HG03280 (cell line): ENCODE results near the gene KCNT2.
"Not testable (repeated sequence)": the region's sequence is repeated elsewhere in the genome, so short reads cannot be mapped to it uniquely, and the experiment has no call there.

Experiments used
- ATAC-seq: cut with Tn5 transposase; IDR thresholded peaks from one replicate; pipeline ENCODE4 v1.9.1; 2021; ENCODE audit warnings: mild to moderate bottlenecking, moderate library complexity; ENCODE audit not compliant: unreplicated experiment

The KCNT2 gene

DNA sequence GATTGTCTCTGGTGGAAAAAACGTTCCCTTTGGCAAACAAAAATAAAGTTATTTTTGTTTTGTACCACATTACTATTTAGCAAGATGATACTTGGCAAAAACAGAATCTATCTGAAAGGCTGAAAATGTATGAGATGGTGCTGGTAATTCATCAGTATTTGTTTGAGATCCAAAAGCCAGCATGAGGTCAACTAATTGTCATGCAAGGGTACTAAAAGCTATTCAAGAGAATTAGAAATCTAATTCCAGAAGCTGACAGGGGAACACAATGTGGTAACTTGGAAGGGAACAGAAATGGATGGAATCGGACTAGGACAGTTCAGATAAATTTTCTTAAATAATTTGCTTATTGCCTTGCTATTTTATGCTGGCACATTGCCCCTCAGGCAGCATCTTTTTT, 263.8 kb downstream of the KCNT2 start:
- ATAC-seq, result no peak

DNA sequence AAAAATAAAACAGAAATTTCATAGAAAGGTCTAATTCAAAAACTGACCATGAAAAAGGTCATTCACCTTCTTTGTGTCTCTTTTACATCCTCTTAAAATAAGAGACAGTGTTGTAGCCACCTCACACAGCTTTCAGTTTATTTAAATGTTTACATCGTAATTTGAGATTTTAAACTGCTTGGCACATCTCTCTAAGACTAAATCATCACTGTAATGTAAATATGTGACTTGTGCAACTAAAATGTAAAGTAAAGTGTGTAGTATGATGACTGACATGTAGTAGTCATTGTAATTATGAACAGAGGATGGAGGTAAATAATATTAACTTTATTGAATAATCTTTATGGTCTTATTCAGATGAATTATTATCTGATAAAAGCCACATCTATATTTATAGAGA, 283.9 kb downstream of the KCNT2 start:
- no peak for ATAC-seq

DNA sequence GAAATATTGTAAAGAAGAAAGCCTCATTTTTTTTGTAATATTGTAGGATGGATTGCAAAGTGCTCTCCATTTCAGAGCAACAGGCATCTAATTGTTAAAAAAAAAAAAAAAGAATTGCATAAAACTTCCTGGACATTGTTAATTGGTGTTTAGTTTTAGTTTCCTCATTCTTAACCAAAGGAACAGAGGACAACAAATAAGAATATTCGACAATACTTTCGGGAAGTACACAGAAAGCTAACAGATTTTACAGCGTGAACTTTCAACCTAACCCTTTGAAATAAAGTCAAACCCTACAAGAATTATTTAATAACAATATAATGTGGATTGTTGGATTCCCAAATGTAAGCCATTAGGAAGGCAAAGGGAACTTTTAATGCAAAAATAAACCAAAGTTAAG, 284.4 kb downstream of the KCNT2 start:
- ATAC-seq, result no peak

DNA sequence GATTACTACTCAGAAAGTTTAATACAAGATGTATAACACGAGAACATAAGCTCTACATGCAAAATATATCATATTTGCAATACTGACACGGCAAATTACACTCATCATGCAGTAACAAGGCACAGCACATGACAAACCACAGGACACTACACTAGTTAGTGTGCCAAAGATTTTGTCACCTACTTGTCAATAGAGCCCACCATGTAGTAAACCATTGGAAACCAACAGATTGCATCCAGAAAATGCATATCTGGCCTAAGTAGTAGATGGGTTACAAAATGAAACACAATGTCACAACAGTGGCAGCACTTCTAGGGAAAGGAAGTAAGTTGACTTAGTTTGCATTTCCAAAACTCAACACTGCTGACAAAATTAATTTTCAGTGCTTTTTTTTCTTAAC, 288.9 kb downstream of the KCNT2 start:
- no peak for ATAC-seq

DNA sequence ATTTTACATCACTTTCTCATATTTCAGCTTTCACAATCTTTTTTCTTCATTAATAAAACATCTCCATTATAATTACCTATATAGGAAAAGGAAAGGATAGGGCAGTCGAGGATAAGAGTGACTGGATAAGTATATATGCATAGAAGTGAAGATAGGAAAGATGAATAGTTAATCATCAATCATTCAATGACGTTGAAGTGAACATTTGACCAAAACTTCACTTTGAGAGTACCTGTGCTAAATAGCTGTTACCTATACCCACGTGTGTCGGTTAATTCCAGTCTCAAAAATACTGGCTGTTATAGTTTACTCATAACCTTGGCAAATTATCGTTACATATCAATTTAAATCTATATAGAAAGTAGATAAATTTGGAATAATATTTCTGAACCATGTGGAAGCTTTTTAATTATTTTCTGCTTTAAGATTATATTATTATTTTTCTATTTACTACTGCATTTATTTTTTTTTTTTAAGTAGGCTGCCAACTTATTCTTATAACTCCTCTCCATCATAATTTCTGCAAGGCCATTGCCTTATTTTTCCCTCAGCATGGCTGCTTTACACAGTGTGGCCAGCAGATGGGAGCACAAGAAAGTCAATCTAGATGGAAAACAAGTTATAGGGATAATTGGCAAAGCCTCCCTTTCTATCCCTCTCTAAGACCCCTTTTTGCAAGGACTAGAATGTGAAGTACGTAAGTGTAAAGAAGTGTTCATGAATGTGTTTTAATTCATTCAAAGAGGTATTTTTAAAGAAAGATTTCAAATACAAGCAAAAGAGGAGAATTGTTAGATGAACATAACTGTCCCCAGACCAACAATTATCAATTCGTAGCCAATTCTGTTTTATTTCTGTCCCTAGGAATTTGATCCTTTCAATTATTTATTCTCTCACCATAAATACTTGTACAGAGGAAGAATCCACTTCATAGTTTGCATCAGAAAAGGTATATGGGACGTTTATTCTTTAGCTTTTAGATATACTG, 290.4 kb downstream of the KCNT2 start:
- no peak for ATAC-seq

DNA sequence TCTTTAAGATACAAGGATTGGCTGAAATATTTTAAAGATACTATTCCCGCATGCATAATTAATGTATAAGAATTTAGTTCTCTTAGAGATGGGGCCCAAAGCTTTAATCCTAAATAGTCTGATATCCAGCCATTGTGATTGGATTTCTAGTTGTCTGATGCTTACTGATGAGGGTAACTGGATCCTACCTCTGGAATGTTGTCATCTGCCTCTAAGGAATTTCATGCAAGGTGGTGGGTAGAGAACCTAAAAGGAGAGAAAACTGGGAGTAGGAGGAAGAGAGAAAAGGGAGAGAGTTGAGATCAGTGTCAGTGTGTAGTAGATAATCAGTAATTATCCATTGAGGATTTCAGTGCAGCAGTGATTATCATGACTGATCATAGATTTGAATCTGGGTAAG, 295.5 kb downstream of the KCNT2 start:
- no peak for ATAC-seq

DNA sequence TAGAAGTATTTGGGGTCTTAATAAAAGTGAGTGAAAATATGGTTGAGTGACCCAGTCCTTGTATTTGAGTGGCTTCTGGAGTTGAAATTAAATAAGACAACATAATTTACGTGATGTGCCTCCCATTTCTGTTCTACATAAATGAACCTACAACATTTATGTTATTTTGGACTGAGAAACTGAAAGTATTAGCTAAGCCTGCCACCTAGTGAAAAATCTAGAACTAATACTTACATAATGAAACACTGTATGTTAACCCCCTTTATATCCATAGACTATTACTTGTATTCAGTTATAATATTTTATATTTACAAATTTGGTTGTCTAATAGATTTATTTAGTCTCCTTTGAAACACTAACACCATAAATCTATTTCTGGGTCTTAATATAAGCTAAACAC, 298.9 kb downstream of the KCNT2 start:
- ATAC-seq, result peak; percentile 54

DNA sequence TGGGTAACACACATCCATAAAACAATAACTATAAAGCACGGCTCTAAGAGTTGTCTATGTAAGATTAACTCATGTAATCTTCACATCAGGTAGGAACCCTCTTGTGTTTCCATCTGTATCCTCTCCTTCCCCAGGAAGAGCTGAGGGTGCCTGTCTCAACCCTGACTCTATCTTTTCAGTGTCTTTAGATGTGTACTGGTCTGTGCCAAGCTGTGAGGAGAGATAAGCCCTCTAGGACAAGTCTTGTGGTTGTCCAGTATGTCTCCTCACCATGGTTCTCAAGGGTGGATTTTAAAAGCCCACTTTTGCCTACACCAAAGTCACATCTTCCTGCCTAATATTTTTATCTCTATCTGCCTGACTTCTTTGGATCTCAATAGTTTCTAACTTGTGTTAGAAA, 300.1 kb downstream of the KCNT2 start:
- ATAC-seq, result no peak

DNA sequence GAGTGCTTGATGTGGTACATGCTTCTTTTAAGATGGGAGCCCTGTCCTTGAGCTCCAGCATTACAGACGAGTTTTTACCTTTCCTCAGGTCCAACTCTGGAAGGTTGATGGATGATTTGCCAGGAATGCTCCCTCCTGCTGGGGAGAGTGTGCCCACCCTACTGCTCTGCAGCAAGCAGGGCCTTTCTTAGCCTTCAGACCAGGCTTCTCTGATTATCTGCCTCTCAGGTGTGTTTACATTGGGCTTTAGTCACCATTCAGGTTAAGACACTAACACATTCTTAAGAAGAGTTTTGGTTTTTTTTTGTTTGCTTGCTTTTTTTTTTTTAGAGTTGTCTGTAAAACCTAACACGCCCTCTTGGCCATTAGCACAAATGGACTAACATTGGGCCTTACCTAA, 301.8 kb downstream of the KCNT2 start:
- no peak for ATAC-seq

DNA sequence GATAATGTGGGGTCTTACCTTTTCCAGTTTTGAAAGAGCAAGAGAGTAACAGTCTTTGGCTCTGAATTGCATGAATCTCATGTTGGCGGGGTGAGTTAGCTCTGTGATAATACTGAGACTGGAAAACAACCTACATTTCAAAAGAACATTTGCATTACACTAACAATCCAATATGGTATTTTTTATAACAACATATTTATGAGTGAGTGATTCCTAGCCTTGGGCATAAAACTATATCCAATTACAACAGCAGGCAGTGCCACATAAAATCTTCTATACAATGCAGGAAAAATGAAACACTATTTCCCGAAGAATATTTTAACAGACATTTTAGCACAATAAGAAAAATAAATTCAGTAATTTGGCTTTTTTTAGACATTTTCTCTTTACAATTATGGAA, 303.0 kb downstream of the KCNT2 start:
- ATAC-seq, result no peak

DNA sequence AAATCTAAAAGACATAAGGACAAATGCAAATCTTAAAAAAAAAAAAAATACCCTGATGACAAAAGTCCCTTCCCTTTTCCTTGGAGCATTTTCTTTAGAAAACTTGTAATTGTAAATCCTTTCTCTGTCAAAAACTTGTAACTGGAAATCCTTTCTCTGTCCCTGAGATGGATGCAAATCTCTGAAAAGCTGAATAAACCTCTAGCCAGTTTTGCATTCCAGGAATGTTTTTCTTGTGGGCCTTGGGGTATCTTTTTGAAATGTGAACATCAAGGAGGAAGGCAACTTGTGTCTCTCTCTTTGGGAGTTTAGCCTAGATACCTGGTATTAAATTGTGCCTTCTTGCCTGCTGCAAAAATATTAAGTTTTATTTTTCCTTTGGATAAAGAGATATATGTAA, 305.3 kb downstream of the KCNT2 start:
- ATAC-seq, result no peak

DNA sequence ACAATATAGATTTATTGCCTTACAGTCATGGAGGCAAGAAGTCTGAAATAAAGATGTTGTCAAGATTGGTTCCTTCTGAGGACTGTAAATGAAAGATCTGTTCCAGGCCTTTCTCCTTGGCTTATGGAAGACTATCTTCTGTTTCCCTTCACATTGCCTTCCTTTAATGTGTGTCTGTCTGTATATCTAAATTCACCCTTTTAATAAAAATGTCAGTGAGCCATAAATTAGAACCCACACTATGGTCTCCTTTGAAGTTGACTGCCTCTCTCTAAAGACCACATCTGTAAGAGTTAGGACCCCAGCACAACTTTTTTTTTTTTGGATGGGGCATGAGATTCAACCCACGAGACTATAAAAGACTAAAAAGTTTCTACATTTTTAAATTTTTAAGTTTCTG, 305.8 kb downstream of the KCNT2 start:
- no peak for ATAC-seq

DNA sequence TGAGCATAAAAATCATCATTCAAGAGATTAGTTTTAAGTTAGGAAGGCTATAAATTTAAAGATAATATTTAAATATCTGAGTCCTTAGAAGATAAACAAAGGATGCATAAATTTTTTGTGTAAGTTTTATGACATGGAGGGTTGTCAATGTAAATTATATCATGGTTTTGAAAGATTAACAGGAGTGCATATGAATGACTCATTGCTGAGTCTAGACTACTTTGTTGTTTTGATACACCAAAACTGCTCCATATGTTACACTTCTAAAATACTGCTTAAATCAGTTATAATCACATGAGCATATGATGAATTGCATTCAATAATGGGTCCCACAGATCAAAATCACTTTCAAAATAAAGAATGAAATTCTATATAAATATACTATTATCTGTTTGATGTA, 312.5 kb downstream of the KCNT2 start:
- ATAC-seq, result no peak

DNA sequence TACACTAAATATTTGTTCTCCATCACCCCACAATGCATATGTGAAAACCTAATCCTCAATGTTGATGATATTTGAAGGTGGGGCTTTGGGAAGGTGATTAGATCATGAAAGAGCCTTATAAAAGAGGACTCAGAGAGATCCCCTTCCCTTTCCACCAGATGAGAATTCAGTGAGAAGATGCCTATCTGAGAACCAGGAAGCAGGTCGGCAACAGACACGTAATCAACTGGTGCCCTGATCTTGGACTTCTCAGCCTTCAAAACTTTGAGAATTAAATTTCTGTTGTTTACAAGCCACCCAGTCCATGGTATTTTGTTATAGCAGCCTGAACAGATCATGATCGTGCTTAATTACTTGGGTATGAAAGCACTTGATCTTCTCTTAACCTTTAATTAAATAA, 329.4 kb downstream of the KCNT2 start:
- ATAC-seq, result no peak

DNA sequence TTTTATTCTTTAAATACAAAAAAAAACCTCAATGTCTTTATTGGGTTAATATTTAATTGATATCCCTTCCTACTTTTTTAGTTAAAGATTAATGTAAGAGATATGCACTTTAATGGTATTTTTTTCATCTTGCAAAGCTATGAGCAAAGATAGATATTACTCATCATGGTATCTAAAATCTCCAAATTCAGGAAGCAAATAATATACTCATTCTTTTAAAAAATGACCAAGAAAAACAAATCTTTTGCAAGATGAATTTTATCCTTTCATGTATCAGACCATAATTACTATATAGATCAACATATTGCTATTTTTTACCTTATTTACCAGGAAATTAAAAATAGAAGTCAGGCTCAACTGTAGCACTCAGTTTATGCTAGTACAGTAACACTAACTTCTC, 330.4 kb downstream of the KCNT2 start:
- no peak for ATAC-seq

DNA sequence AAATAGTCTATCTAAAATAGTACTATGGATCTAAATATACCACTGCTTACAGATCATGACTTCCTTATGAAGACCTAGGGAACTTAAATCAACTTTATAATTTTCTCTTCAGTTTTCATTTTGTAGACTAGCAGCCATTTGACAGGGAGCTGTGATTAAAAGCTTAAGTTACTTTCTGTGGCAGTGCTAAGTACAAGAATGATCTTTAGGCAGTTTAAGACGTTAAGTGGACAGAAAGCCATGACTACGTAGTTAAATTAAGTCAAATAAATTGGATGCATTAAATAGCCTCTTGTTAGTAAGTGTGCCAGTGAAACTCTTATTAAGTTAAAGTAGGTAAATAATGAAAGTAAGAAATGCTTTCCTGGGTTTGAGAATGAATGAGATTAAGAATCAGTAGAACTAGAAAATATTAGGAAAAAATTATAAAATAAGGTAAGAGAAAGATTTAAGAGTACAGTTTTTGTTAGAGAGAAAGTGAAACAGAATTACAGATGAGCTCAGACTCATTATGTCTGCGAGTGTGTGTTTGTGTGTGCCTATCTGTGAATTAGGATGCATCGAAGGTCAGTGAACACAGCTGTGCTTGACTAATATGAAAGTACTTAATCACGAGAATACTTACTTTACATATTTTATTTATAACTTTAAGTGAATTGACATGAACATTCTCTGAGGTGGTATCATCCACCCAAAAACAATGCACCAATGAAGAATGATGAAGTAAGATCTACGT, 336.9 kb downstream of the KCNT2 start:
- ATAC-seq, result peak; percentile 66

DNA sequence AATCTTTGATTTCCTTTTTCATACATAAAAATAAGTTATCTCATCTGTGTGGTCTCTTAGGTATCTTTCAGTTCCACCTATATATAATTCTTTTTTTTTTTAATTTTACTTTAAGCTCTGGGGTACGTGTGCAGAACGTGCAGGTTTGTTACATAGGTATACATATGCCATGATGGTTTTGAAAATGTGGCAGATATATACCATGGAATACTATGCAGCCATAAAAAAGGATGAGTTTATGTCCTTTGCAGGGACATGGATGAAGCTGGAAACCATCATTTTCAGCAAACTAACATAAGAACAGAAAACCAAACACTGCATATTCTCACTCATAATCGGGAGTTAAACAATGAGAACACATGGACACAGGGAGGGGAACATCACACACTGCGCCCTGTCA, 345.2 kb downstream of the KCNT2 start:
- ATAC-seq, result not testable (repeated sequence)

DNA sequence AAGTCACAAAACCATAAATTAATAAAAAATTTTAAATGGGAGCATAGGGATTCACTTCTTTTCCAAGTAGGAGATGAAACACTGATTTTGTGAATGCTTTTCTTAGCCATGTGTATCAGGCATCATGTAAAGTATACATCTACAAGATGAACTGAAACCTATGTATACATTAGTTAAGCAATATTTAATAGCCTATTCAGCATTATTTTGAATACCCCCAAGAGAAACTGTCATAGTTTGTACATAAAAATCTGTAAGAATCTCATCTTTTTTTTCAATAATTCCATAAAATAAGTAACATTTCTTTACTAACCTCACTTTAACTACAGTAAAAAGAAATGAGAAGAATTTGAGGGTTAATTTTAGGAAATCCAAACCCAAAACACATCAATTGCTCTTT, 348.0 kb downstream of the KCNT2 start:
- no peak for ATAC-seq

DNA sequence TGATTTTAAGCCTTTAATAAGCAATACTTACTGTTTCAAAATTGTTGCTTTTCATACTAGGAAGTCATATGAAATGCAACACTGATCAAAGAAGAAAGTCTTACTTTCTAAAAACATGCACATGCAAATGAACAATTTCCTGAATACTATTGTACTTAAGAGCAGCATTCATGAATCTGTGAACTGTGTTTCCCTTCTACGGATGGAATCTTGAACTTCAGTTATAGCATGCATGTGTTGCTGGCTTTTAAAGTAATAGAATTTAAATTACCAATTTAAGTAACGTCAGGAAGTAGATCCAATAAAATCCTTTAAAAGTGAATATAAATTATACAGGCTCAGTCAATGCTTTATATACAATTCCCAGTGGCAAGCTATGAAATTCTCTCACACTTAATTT, 348.9 kb downstream of the KCNT2 start:
- ATAC-seq, result no peak

DNA sequence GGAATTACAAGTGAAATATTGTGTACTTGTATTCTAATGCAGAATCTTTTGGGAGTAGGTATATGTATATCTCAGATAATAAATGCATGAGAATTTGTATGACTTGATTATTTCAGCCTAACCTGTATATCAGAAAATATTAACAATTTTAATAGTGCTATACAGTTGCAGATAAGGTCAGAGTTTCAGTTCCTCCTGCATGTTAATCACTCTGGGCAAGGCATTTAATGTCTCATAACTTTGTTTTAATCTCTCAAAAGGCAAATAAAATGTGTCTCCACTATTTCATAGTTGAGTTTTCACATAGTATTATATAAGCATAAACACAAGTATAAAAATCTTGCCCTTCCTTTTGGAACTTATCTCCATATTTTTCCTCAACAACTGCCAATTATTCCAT, 352.5 kb downstream of the KCNT2 start:
- no peak for ATAC-seq

DNA sequence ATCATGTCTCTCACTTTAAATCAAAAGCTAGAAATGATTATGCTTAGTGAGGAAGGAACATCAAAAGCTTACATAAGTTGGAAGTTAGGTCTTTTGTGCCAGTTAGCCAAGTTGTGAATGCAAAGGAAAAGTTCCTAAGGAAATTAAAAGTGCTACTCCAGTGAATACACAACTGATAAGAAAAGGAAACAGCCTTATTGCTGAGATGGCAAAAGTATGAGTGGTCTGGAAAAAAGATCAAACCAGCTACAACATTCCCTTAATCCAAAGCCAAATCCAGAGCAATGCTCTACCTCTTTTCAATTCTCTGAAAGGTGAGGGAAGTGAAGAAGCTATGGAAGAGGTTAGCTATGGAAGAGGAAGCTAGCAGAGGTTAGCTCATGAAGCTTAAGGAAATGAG, 378.7 kb downstream of the KCNT2 start:
- no peak for ATAC-seq

DNA sequence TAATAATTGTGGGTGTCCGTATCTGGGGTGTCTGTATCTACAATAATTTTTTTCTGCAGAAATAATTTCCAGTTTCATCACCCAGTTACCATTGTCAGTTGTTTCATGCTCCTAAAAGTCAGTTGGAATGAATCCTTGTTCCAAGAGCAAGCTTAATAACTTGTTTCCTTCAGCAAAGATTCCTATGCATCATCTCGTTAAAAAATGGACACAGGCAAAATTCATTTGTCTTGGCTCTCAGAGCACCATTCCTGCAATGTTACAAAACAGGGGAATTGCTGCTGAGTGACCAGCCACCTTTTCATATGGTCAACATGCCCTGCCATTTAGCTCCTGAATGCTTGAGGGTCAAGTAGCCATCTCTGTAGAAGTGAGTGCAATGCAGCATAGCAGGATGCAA, 393.4 kb downstream of the KCNT2 start:
- ATAC-seq, result no peak
